ENCODE data around the gene KLF2.

DNA sequence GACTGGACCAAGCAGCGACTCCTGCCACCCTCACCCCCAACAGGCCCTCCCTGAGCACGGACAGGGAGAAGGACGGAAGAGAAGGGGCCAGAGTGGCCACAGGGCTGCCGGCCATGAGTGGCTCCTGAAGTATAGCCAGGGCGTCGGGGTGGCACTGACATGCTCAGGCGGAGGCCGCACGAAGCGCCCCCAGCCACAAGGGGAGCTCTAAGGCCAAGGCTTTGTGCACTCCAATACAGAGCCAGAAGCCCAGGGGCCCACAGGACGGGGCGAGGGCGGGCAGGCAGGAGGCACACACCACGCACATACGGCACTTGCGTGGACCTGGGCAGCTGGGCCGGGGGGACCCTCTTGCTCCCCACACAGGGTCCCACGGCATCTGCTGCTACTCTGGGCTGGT, 52.0 kb downstream of the KLF2 start:
- TF ChIP-seq POLR2A (IDR thresholded peaks at IDR 0.05) = no peak
- TF ChIP-seq, protein P1, sequence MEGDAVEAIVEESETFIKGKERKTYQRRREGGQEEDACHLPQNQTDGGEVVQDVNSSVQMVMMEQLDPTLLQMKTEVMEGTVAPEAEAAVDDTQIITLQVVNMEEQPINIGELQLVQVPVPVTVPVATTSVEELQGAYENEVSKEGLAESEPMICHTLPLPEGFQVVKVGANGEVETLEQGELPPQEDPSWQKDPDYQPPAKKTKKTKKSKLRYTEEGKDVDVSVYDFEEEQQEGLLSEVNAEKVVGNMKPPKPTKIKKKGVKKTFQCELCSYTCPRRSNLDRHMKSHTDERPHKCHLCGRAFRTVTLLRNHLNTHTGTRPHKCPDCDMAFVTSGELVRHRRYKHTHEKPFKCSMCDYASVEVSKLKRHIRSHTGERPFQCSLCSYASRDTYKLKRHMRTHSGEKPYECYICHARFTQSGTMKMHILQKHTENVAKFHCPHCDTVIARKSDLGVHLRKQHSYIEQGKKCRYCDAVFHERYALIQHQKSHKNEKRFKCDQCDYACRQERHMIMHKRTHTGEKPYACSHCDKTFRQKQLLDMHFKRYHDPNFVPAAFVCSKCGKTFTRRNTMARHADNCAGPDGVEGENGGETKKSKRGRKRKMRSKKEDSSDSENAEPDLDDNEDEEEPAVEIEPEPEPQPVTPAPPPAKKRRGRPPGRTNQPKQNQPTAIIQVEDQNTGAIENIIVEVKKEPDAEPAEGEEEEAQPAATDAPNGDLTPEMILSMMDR (IDR thresholded peaks at IDR 0.05) = peak in 3 of 7 experiments; percentile 9 to 16 (median 12)

Data from body of pancreas (tissue), 4 donors.